K562 (cell line): ENCODE results near the gene MEF2B. TPM values are rescaled to one million over a fixed set of nuclear protein-coding genes. Genes with fewer than 3 reads are reported as not detected.

Experiments used
- ETV1 ChIP-seq: fragments of 450-650 bp; conservative IDR thresholded peaks from 2 replicates; pipeline ENCODE4 v1.6.1; 2016; ENCODE audit warnings: missing genetic modification characterization, control low read depth, low read depth, missing compliant biosample characterization
- FOXA3 ChIP-seq, 2 experiments: fragments of 450-650 bp in 1 of 2; sonication (generic) in 1 of 2; formaldehyde crosslinking; IDR thresholded peaks in 1 of 2; conservative IDR thresholded peaks in 1 of 2; 2 replicates each; pipeline versions ENCODE4 v1.4.0 to v1.8.0; 2020 to 2022; ENCODE audit warnings: mild to moderate bottlenecking in 2 of 2, missing genetic modification reagents in 1 of 2
- HDAC3 ChIP-seq: fragments of 450-650 bp; IDR thresholded peaks from 2 replicates; pipeline ENCODE4 v1.6.1; 2018; ENCODE audit warnings: borderline replicate concordance, mild to moderate bottlenecking, moderate library complexity; ENCODE audit not compliant: partially characterized antibody
- HIVEP1 ChIP-seq: fragments of 250-450 bp; sonication (Bioruptor Pico); IDR thresholded peaks from 2 replicates; pipeline ENCODE4 v1.4.0; 2020; ENCODE audit warnings: mild to moderate bottlenecking
- IFI16 ChIP-seq: fragments of 250-450 bp; sonication (Bioruptor Pico); IDR thresholded peaks from 2 replicates; pipeline ENCODE4 v2.1.2; 2022; ENCODE audit warnings: mild to moderate bottlenecking, inconsistent platforms
- KDM1A ChIP-seq, 2 experiments: fragments of 450-650 bp; IDR thresholded peaks; 2 replicates each; pipeline ENCODE4 v1.6.1; 2016; ENCODE audit warnings: mild to moderate bottlenecking in 2 of 2
- NRF1 ChIP-seq, 2 experiments: fragments of 450-650 bp; IDR thresholded peaks in 1 of 2; conservative IDR thresholded peaks in 1 of 2; 2 replicates each; pipeline ENCODE4 v1.6.1; 2014; ENCODE audit warnings: mild to moderate bottlenecking in 2 of 2
- PHF20 ChIP-seq: fragments of 450-650 bp; IDR thresholded peaks from 2 replicates; pipeline ENCODE4 v1.6.1; 2018; ENCODE audit not compliant: partially characterized antibody
- POLR2A ChIP-seq: fragments of 450-650 bp; conservative IDR thresholded peaks from 2 replicates; pipeline ENCODE4 v1.6.1; 2016
- POLR2AphosphoS5 ChIP-seq: IDR thresholded peaks from 2 replicates; pipeline ENCODE4 v1.6.1; 2011; ENCODE audit warnings: mild to moderate bottlenecking, low read depth, low read length, moderate library complexity; ENCODE audit not compliant: control insufficient read depth, insufficient read depth
- POLR3G ChIP-seq: IDR thresholded peaks from 2 replicates; pipeline ENCODE4 v1.6.1; 2011; ENCODE audit not compliant: insufficient read length, insufficient replicate concordance; ENCODE audit errors: extremely low read depth
- SMAD4 ChIP-seq: fragments of 250-450 bp; sonication (Bioruptor Pico); conservative IDR thresholded peaks from 2 replicates; pipeline ENCODE4 v1.8.0; 2021; ENCODE audit warnings: inconsistent platforms, mild to moderate bottlenecking, moderate library complexity
- SREBF1 ChIP-seq: fragments of 150-350 bp; IDR thresholded peaks from 2 replicates; pipeline ENCODE4 v1.6.1; 2014; ENCODE audit warnings: antibody characterized with exemption, low read depth, low read length, borderline replicate concordance
- THRAP3 ChIP-seq: fragments of 450-650 bp; IDR thresholded peaks from 2 replicates; pipeline ENCODE4 v1.6.1; 2016; ENCODE audit warnings: mild to moderate bottlenecking, inconsistent platforms, borderline replicate concordance
- ZNF140 ChIP-seq: fragments of 250-450 bp; sonication (Bioruptor Pico); IDR thresholded peaks from 2 replicates; pipeline ENCODE4 v1.8.0; 2021; ENCODE audit warnings: moderate library complexity, mild to moderate bottlenecking, inconsistent platforms
- ZNF347 ChIP-seq: fragments of 450-650 bp; formaldehyde crosslinking; IDR thresholded peaks from 2 replicates; pipeline ENCODE4 v1.4.0; 2020; ENCODE audit warnings: low read depth, mild to moderate bottlenecking, moderate library complexity
- ZNF644 ChIP-seq: fragments of 200-800 bp; sonication (Bioruptor generic); IDR thresholded peaks from 2 replicates; pipeline ENCODE4 v1.6.1; 2016; ENCODE audit warnings: low read depth, missing genetic modification characterization, missing compliant biosample characterization
- polyA plus RNA-seq, 8 experiments: library from polyadenylated mRNA; depleted of rRNA in 4 of 8; stranded (reverse) in 5 of 8; unstranded in 3 of 8; fragments of >200 nt; fragmentation: Nextera tagmentation in 2 of 8; fragmentation: Illumina TruSeq in 1 of 8; extraction: Ambion mirVana in 2 of 8; extraction: Trizol in 1 of 8; gene quantifications; 2 replicates each; pipeline versions ENCODE4 v1.2.1 to v1.2.3, GENCODE V29; 2011 to 2014; ENCODE audit warnings: inconsistent platforms in 1 of 8, missing spikeins in 1 of 8
- total RNA-seq, 7 experiments: library from RNA; depleted of rRNA in 6 of 7; stranded (reverse); fragments of >200 nt in 6 of 7; fragmentation: Illumina TruSeq in 2 of 7; extraction: Trizol in 2 of 7; gene quantifications; 2 replicates each; pipeline versions ENCODE4 v1.2.1 to v1.2.3, GENCODE V29; 2011 to 2021; ENCODE audit warnings: low replicate concordance in 1 of 7
- TF ChIP-seq, protein P1 (sequence below): fragments of 450-650 bp; formaldehyde crosslinking; conservative IDR thresholded peaks from 2 replicates; pipeline ENCODE4 v1.4.0; 2022; ENCODE audit warnings: mild to moderate bottlenecking, missing genetic modification characterization
- TF ChIP-seq, protein P2 (sequence below): fragments of 450-650 bp; IDR thresholded peaks from 2 replicates; pipeline ENCODE4 v1.7.0; 2016; ENCODE audit warnings: borderline replicate concordance
- TF ChIP-seq, protein P3 (sequence below): sonication (generic); formaldehyde crosslinking; IDR thresholded peaks from 2 replicates; pipeline ENCODE4 v1.9.0; 2022; ENCODE audit warnings: mild to moderate bottlenecking, missing genetic modification reagents
- TF ChIP-seq, protein P4 (sequence below): fragments of 200-400 bp; formaldehyde crosslinking; IDR thresholded peaks from 2 replicates; pipeline ENCODE4 v1.6.1; 2017; ENCODE audit warnings: mild to moderate bottlenecking, low read depth, low read length, moderate library complexity

The MEF2B gene
- total and polyA plus RNA-seq, 9 of the 15 experiments (the other 6 are each of a cell fraction or from before 2014, with no cell fraction given) = 0.14 to 1.9 (median 0.71) TPM; not detected in 3

DNA sequence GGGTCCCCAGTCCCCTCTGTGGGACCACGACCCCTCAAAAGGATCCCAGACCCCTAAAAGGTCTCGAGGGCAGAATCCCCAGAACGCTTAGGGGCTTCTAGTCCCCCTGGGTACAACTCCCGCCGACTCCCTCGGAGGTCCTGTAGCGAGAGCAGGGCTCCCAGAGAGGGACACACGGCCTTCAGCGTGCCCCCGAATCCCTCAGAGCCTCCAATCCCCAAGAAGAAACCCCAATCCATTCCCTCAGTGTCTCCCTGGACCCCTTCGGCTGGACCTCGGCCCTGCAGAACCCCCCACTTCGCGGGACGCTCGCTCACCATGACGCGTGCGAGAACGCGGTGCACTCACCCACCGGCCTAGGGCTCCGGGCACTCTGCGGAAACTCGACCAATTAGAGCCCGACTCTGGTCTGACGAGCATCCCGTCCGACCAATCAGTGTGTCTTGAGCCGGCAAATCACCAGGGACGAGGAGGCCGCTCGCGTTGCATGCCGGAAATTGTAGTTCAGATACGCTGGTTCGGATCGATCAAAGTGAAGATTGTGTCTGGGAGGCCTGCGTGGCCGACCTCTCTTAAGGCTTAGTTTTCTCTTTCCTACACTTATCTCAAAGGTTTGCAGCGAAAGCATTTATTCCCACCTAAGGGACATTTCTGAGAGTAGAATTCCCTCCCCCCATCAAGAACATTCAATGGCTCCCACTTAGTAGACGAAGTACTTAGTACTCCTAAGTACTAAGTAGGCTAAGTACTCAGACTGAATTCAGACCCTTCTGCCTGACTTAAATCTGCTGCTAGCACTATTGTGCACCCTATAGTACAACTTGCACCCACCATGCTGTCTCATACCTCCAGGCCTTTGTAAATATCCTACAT is 31.7 kb downstream of the MEF2B start, which contains the start of gene TMEM161A (continued):
- TF ChIP-seq, protein P1, sequence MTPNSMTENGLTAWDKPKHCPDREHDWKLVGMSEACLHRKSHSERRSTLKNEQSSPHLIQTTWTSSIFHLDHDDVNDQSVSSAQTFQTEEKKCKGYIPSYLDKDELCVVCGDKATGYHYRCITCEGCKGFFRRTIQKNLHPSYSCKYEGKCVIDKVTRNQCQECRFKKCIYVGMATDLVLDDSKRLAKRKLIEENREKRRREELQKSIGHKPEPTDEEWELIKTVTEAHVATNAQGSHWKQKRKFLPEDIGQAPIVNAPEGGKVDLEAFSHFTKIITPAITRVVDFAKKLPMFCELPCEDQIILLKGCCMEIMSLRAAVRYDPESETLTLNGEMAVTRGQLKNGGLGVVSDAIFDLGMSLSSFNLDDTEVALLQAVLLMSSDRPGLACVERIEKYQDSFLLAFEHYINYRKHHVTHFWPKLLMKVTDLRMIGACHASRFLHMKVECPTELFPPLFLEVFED = no peak
- TF ChIP-seq HDAC3 (no peak), ZNF644 (tag) (no peak), ZNF140 (no peak), ETV1 (tag) (no peak), SREBF1 (no peak), KDM1A (IDR thresholded peaks at IDR 0.05) (peak; percentile 67 to 88; a peak in 3 of 4 replicates), POLR2AphosphoS5 (peak; percentile 77), ZNF347 (CRISPR knock-in tag) (no peak), PHF20 (peak; percentile 53), POLR2A (peak; percentile 94), POLR3G (no peak), THRAP3 (no peak), HIVEP1 (CRISPR knock-in tag) (no peak), SMAD4 (CRISPR knock-in tag) (no peak), FOXA3 (CRISPR knock-in tag; conservative IDR thresholded peaks at IDR 0.05 in 1 of 2, IDR thresholded peaks at IDR 0.05 in 1 of 2) (peak in 1 of 2 experiments; percentile 59; a peak in 1 of 4 replicates), NRF1 (conservative IDR thresholded peaks at IDR 0.05 in 1 of 2, IDR thresholded peaks at IDR 0.05 in 1 of 2) (peak; percentile 55 to 57; a peak in 3 of 4 replicates), IFI16 (CRISPR knock-in tag) (no peak)
- TF ChIP-seq, protein P2, sequence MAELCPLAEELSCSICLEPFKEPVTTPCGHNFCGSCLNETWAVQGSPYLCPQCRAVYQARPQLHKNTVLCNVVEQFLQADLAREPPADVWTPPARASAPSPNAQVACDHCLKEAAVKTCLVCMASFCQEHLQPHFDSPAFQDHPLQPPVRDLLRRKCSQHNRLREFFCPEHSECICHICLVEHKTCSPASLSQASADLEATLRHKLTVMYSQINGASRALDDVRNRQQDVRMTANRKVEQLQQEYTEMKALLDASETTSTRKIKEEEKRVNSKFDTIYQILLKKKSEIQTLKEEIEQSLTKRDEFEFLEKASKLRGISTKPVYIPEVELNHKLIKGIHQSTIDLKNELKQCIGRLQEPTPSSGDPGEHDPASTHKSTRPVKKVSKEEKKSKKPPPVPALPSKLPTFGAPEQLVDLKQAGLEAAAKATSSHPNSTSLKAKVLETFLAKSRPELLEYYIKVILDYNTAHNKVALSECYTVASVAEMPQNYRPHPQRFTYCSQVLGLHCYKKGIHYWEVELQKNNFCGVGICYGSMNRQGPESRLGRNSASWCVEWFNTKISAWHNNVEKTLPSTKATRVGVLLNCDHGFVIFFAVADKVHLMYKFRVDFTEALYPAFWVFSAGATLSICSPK = peak; percentile 33; the same call in 1 of the 2 replicates
- TF ChIP-seq, protein P3, sequence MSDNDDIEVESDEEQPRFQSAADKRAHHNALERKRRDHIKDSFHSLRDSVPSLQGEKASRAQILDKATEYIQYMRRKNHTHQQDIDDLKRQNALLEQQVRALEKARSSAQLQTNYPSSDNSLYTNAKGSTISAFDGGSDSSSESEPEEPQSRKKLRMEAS (CRISPR knock-in tag) = peak; percentile 87
- TF ChIP-seq, protein P4, sequence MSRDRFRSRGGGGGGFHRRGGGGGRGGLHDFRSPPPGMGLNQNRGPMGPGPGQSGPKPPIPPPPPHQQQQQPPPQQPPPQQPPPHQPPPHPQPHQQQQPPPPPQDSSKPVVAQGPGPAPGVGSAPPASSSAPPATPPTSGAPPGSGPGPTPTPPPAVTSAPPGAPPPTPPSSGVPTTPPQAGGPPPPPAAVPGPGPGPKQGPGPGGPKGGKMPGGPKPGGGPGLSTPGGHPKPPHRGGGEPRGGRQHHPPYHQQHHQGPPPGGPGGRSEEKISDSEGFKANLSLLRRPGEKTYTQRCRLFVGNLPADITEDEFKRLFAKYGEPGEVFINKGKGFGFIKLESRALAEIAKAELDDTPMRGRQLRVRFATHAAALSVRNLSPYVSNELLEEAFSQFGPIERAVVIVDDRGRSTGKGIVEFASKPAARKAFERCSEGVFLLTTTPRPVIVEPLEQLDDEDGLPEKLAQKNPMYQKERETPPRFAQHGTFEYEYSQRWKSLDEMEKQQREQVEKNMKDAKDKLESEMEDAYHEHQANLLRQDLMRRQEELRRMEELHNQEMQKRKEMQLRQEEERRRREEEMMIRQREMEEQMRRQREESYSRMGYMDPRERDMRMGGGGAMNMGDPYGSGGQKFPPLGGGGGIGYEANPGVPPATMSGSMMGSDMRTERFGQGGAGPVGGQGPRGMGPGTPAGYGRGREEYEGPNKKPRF = no peak
